ENCODE measurements around the gene OXT. TPM values are rescaled to one million over a fixed set of nuclear protein-coding genes. Genes with fewer than 3 reads are reported as not detected.

Gene OXT
- total and polyA plus RNA-seq, 4 donors = 0.75 to 41.6 (median 4.3) TPM

DNA sequence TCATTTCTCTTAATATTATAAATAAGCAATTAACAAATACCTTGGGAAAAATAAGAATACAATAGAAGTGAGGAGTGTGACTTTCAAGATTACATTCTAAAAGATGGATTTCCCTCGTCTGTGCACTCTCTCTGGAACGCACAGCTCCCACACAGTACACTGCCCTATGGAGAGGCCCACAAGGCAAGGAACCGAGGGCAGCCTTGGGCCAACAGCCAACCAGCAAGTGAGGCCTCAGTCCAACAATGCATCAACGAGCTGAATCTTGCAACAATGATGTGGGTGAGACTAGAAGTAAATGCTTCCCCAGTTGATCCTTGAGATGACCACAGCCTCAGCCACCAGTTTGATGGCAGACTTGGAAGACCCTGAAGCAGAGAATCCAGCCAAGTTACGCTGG is 47.6 kb downstream of the OXT start:
- Histone ChIP-seq H3K9me3 (ENCODE audit: control insufficient read depth in 4 of 4, low read length in 3 of 4) (no peaks in the 10 kb centered on the region), H3K4me3 (ENCODE audit: low read depth in 1 of 3, low read length in 3 of 3) (no peak overlapping the region), H3K27me3 (ENCODE audit: control insufficient read depth in 4 of 4, insufficient read depth in 4 of 4, low read length in 3 of 4) (no peaks in the 10 kb centered on the region), H3K9ac (ENCODE audit: low read depth in 1 of 2, low read length in 2 of 2) (no peak overlapping the region), H3K36me3 (ENCODE audit: control insufficient read depth in 4 of 4, insufficient read depth in 3 of 4, low read depth in 1 of 4, low read length in 3 of 4) (peaks cover 0 to 18% (median 12%) of the 10 kb centered on the region in 4 donors), H3K4me1 (ENCODE audit: control insufficient read depth in 4 of 4, insufficient read depth in 4 of 4, low read length in 3 of 4) (peaks cover 2 to 15% (median 7%) of the 10 kb centered on the region in 4 donors), H3K27ac (ENCODE audit: low read depth in 1 of 2, low read length in 2 of 2) (no peak overlapping the region)
- TF ChIP-seq YY1 (IDR thresholded peaks at IDR 0.05) = no peak
- TF ChIP-seq CTCF (IDR thresholded peaks at IDR 0.05; ENCODE audit: low read depth, low read length, missing input control) = no peak
- no peak for TF ChIP-seq NR2F2 (IDR thresholded peaks at IDR 0.05)
- TF ChIP-seq MAX (IDR thresholded peaks at IDR 0.05) = no peak
- TF ChIP-seq FOXA2 (IDR thresholded peaks at IDR 0.05) = no peak
- TF ChIP-seq FOXA1 (IDR thresholded peaks at IDR 0.05) = no peak
- no peak for TF ChIP-seq HNF4A (conservative IDR thresholded peaks at IDR 0.05)
- TF ChIP-seq SP1 (IDR thresholded peaks at IDR 0.05) = no peak
- TF ChIP-seq EGR1 (IDR thresholded peaks at IDR 0.05; ENCODE audit: low read depth in 2 of 2) = no peak
- TF ChIP-seq, protein P1, sequence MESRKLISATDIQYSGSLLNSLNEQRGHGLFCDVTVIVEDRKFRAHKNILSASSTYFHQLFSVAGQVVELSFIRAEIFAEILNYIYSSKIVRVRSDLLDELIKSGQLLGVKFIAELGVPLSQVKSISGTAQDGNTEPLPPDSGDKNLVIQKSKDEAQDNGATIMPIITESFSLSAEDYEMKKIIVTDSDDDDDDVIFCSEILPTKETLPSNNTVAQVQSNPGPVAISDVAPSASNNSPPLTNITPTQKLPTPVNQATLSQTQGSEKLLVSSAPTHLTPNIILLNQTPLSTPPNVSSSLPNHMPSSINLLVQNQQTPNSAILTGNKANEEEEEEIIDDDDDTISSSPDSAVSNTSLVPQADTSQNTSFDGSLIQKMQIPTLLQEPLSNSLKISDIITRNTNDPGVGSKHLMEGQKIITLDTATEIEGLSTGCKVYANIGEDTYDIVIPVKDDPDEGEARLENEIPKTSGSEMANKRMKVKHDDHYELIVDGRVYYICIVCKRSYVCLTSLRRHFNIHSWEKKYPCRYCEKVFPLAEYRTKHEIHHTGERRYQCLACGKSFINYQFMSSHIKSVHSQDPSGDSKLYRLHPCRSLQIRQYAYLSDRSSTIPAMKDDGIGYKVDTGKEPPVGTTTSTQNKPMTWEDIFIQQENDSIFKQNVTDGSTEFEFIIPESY (IDR thresholded peaks at IDR 0.05) = no peak
- DNase-seq (ENCODE audit: low spot score) = no peak
- WGBS = 85% methylated on average over 5 of the region's 5 CpGs

GRCh38 chr20:3121271-3121911 is 50.0 kb downstream of the OXT start:
- H3K36me3 ChIP-seq (ENCODE audit: control insufficient read depth in 4 of 4, insufficient read depth in 3 of 4, low read depth in 1 of 4, low read length in 3 of 4) = peaks cover 3 to 18% (median 12%) of the 10 kb centered on the region in 4 donors
- no peak overlapping the region for H3K9ac ChIP-seq (ENCODE audit: low read depth in 1 of 2, low read length in 2 of 2)
- WGBS = 67% methylated on average over 11 of the region's 11 CpGs
- H3K9me3 ChIP-seq (ENCODE audit: control insufficient read depth in 4 of 4, low read length in 3 of 4) = no peaks in the 10 kb centered on the region
- no peaks in the 10 kb centered on the region for H3K27me3 ChIP-seq (ENCODE audit: control insufficient read depth in 4 of 4, insufficient read depth in 4 of 4, low read length in 3 of 4)
- DNase-seq (ENCODE audit: low spot score) = no peak
- no peak overlapping the region for H3K4me3 ChIP-seq (ENCODE audit: low read depth in 1 of 3, low read length in 3 of 3)
- H3K4me1 ChIP-seq (ENCODE audit: control insufficient read depth in 4 of 4, insufficient read depth in 4 of 4, low read length in 3 of 4) = peaks cover 0 to 6% (median under 1%) of the 10 kb centered on the region in 4 donors
- TF ChIP-seq NR2F2 (IDR thresholded peaks at IDR 0.05) (no peak), REST (IDR thresholded peaks at IDR 0.05) (no peak), HNF4G (IDR thresholded peaks at IDR 0.05) (no peak), HNF4A (conservative IDR thresholded peaks at IDR 0.05) (no peak), CTCF (IDR thresholded peaks at IDR 0.05; ENCODE audit: low read depth, low read length, missing input control) (no peak), ATF3 (IDR thresholded peaks at IDR 0.05) (no peak), EGR1 (IDR thresholded peaks at IDR 0.05; ENCODE audit: low read depth in 2 of 2) (no peak), YY1 (IDR thresholded peaks at IDR 0.05) (no peak), GABPA (IDR thresholded peaks at IDR 0.05 in 1 of 2, conservative IDR thresholded peaks at IDR 0.05 in 1 of 2) (no peak), FOXA1 (IDR thresholded peaks at IDR 0.05) (no peak), JUND (IDR thresholded peaks at IDR 0.05) (no peak), RXRA (IDR thresholded peaks at IDR 0.05) (no peak), SP1 (IDR thresholded peaks at IDR 0.05) (no peak), RAD21 (IDR thresholded peaks at IDR 0.05) (no peak), FOXA2 (IDR thresholded peaks at IDR 0.05) (no peak), MAX (IDR thresholded peaks at IDR 0.05) (no peak), TAF1 (conservative IDR thresholded peaks at IDR 0.05) (no peak)
- TF ChIP-seq, protein P1 (IDR thresholded peaks at IDR 0.05) = no peak
- no peak overlapping the region for H3K27ac ChIP-seq (ENCODE audit: low read depth in 1 of 2, low read length in 2 of 2)

Measured in liver (tissue), 9 donors.